Stimulated activated naive B cell treated with anti-CD40 and anti-IgM and Interleukin-4, amounts not matched to agents 10 μg/mL and 1 μg/mL and 100 μg/mL, for 72 hours (primary cell): Measurements from ENCODE around the gene KCND1.
A peak's percentile ranks its signal among the peaks of the same experiment; 100 is the strongest.

Source experiments
- ATAC-seq, 2 donors: fragments of 150-1000 bp; cut with Tn5 transposase; replicated peaks; 2 replicates each; pipeline ENCODE4 v1.10.0; 2021; ENCODE audit warnings: moderate library complexity in 1 of 2
- DNase-seq: peaks from one replicate; pipeline ENCODE4 v3.0.0; 2021
- H3K27ac Mint-ChIP-seq: one replicate; pipeline ENCODE4 v1.8.0; 2022; ENCODE audit warnings: mild to moderate bottlenecking, mixed read lengths
- H3K27me3 Mint-ChIP-seq, 2 donors: one replicate each; pipeline ENCODE4 v1.8.0; 2022; ENCODE audit warnings: mixed read lengths in 2 of 2
- H3K36me3 Mint-ChIP-seq, 2 donors: one replicate each; pipeline ENCODE4 v1.8.0; 2022; ENCODE audit warnings: mixed read lengths in 2 of 2, mild to moderate bottlenecking in 1 of 2
- H3K4me1 Mint-ChIP-seq, 2 donors: one replicate each; pipeline ENCODE4 v1.8.0; 2022; ENCODE audit warnings: mixed read lengths in 2 of 2, mild to moderate bottlenecking in 1 of 2
- H3K4me3 Mint-ChIP-seq, 2 donors: one replicate each; pipeline ENCODE4 v1.8.0; 2022; ENCODE audit warnings: mild to moderate bottlenecking in 2 of 2, mixed read lengths in 2 of 2, moderate library complexity in 1 of 2
- H3K9me3 Mint-ChIP-seq, 2 donors: one replicate each; pipeline ENCODE4 v1.8.0; 2022; ENCODE audit warnings: mixed read lengths in 2 of 2, mild to moderate bottlenecking in 1 of 2

KCND1 gene

GRCh38 chrX:48919947-48920717, 51.5 kb downstream of the KCND1 start:
- peaks cover 31% of the 10 kb centered on the region in 2 donors for H3K36me3 Mint-ChIP-seq
- peaks cover 28 to 39% of the 10 kb centered on the region in 2 donors for H3K4me1 Mint-ChIP-seq

GRCh38 chrX:48919360-48919841, 52.2 kb downstream of the KCND1 start:
- peak; percentile 38 for DNase-seq
- peaks cover 0 to 3% of the 10 kb centered on the region in 2 donors for H3K27me3 Mint-ChIP-seq
- no peaks in the 10 kb centered on the region for H3K9me3 Mint-ChIP-seq
- peaks cover 30% of the 10 kb centered on the region in 2 donors for H3K36me3 Mint-ChIP-seq
- H3K4me3 Mint-ChIP-seq = peak overlapping the region; percentile 85 to 90
- peak overlapping the region; percentile 96 for H3K27ac Mint-ChIP-seq
- peaks cover 26 to 43% of the 10 kb centered on the region in 2 donors for H3K4me1 Mint-ChIP-seq
- ATAC-seq = peak; percentile 38 to 49

More at GRCh38 chrX:48919947-48920717, 51.5 kb downstream of the KCND1 start:
- Mint-ChIP-seq H3K27me3 (peaks cover 0 to 3% of the 10 kb centered on the region in 2 donors), H3K27ac (peak overlapping the region; percentile 96), H3K9me3 (no peaks in the 10 kb centered on the region), H3K4me3 (peak overlapping the region; percentile 85 to 90)
- ATAC-seq (no peak), DNase-seq (no peak)

DNA sequence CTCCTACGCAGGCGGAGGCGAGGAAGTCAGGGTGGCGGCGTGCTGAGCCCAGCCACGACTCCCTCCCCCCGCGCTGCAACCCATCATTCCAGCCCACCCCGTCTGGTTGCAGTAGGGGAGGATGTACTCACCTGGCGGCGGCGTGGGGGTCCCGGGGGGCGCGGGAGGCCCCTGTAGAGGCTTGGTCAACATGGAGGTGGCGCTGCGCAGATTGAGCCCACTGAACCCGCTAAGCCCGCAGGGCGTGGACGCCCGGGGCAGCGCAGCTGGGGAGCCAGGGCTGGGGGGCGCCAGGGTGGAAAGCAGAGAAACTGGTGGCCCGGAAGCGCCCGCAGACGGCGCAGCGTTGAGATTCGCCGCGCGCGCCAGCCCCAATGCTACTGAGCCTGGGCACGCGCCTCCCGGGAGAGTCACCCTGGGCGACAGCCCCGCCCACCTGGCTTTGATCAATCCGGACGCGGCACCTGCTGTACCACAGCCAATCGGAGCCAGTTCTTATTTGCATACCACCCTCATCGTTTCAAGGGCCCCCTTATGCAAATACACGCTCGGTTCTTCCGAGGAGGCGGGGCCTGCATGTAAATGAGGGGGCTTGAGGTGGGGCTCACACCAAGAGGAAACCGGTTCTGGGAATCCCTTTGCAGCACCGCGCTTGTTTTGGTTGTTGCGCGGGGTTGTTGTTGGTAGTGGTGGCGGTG, 52.9 kb downstream of the KCND1 start, which contains the start of gene PIM2:
Gene PIM2, minus strand, starts transcription at position 382 of the 698 bp plus-strand sequence. Its CDS starts 190 bp downstream, at position 192.
- DNase-seq = peak; percentile 88
- no peaks in the 10 kb centered on the region for H3K9me3 Mint-ChIP-seq
- H3K4me1 Mint-ChIP-seq = peaks cover 22 to 45% of the 10 kb centered on the region in 2 donors

DNA sequence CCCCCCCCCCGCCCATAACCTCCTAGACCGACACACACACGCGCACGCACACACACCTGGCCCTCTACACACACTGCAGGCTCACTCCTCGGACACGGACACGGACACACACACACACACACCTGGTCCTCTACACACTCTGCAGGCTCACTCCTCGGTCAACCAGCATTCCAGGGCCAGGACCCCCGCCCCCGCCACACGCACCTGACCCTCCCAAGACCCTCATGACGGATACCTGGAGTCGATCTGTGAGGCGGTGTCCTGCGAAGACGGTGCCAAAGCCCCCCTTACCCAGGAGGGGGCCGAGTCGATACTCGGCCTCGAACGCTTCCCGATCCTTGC, 53.4 kb downstream of the KCND1 start:
- Mint-ChIP-seq H3K9me3 (no peaks in the 10 kb centered on the region), H3K27me3 (peaks cover 0 to 3% of the 10 kb centered on the region in 2 donors), H3K36me3 (peaks cover 31 to 34% of the 10 kb centered on the region in 2 donors), H3K27ac (peak overlapping the region; percentile 96), H3K4me1 (peaks cover 22 to 46% of the 10 kb centered on the region in 2 donors), H3K4me3 (peak overlapping the region; percentile 85 to 90)
- DNase-seq (no peak), ATAC-seq (no peak)

More for the DNA sequence above, 52.9 kb downstream of the KCND1 start, which contains the start of gene PIM2:
- H3K27me3 Mint-ChIP-seq = peaks cover 0 to 3% of the 10 kb centered on the region in 2 donors
- peak within 1 kb of the TSS; percentile 96 for H3K27ac Mint-ChIP-seq
- peaks cover 31 to 33% of the 10 kb centered on the region in 2 donors for H3K36me3 Mint-ChIP-seq
- H3K4me3 Mint-ChIP-seq = peak within 1 kb of the TSS; percentile 85 to 90
- ATAC-seq = peak; percentile 80 to 85

DNA sequence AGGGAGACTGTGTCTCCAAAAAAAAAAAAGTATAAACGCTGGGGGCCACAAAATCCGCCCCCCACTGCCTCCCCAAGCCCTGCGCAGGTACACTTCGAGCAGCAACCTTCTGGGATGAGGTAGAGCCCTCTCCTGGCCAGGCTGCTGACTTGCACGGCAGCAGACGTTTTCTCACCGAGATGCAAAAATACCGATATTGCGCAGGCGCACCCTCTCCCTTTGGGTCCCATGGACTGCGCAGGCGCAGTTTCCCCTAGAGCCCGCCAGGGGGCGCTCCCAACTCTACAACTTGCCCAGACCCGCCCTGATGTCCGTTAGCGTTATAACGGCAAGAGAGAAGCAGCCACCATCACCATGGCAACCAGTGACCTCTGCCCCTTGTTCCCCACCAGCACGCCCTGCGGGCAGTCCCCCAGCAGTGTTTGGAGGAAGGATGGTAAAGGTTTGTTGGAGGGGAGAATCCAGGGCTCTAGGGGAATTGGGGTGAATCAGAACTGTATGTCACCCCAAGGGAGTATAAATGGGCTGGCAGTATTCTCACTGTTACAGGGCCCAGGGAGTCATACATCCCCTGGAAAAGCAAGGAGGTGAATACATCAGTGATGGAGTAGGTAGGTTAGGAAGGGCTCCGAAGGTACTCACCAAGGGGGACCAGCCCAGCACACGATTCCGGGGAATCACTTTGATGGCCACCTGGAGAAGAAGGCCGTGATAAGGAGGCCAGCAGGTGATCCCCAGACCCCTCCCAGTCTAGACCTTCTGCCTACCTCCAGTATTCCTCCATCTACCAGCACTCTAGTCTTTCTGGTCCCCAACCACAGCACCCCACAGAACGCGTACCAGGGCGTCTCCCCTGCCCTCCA, 54.3 kb downstream of the KCND1 start:
- H3K36me3 Mint-ChIP-seq = peaks cover 26 to 30% of the 10 kb centered on the region in 2 donors

GRCh38 chrX:48914593-48915493, 56.8 kb downstream of the KCND1 start:
- no peaks in the 10 kb centered on the region for H3K9me3 Mint-ChIP-seq
- H3K4me1 Mint-ChIP-seq = peaks cover 28 to 65% of the 10 kb centered on the region in 2 donors
- peak overlapping the region; percentile 71 for H3K27ac Mint-ChIP-seq
- H3K27me3 Mint-ChIP-seq = peaks cover 0 to 14% of the 10 kb centered on the region in 2 donors
- no peak for ATAC-seq
- peak overlapping the region; percentile 11 to 25 for H3K4me3 Mint-ChIP-seq
- DNase-seq = no peak
- peaks cover 28 to 35% of the 10 kb centered on the region in 2 donors for H3K36me3 Mint-ChIP-seq

More for the DNA sequence above, 54.3 kb downstream of the KCND1 start:
- peak; percentile 88 for DNase-seq
- no peaks in the 10 kb centered on the region for H3K27me3 Mint-ChIP-seq
- peak overlapping the region; percentile 85 to 90 for H3K4me3 Mint-ChIP-seq
- peak overlapping the region; percentile 96 for H3K27ac Mint-ChIP-seq
- H3K9me3 Mint-ChIP-seq = no peaks in the 10 kb centered on the region
- peaks cover 24 to 52% of the 10 kb centered on the region in 2 donors for H3K4me1 Mint-ChIP-seq
- peak; percentile 65 to 67 for ATAC-seq

DNA sequence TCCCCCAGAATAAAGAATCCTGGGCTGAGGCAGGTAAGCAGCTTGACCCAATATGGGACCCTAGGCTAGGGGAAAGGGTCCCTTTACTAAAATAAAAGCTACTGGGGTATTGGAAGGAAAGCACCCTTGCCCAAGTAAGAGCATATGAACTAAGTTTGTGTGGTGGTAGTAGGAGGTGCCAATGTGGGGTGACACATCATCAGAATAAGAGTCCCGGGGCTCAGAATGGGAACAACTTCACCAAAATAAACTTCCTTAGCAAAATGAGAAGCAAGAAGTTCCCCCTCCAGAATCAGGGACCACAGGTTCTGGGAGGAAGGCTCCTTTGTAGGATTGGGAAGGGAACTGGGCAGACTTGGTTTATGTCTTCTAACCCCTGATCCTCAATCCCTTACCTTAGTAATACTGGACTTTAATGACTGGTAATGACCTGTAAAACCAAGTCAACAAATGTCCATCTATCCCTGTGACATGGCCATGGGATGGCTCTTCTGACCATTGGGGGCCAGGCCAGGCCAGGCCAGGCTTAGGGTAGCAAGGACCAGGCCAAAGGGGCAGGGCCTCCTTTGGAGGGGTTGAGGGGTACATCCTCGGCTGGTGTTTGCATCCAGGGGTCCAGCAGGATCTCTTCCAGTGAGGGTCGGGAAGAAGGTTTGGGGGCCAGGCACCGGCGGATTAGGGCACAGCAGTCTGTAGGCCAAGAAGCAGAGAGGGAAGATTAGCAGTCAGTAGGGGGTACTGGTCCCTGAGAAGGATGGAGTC, 57.9 kb downstream of the KCND1 start:
- ATAC-seq (no peak), DNase-seq (no peak)
- Mint-ChIP-seq H3K36me3 (peaks cover 28 to 35% of the 10 kb centered on the region in 2 donors), H3K27me3 (peaks cover 0 to 14% of the 10 kb centered on the region in 2 donors), H3K4me1 (peaks cover 22 to 57% of the 10 kb centered on the region in 2 donors), H3K4me3 (peak overlapping the region in 1 of 2 donors; percentile 3), H3K9me3 (no peaks in the 10 kb centered on the region), H3K27ac (peak overlapping the region; percentile 32)

DNA sequence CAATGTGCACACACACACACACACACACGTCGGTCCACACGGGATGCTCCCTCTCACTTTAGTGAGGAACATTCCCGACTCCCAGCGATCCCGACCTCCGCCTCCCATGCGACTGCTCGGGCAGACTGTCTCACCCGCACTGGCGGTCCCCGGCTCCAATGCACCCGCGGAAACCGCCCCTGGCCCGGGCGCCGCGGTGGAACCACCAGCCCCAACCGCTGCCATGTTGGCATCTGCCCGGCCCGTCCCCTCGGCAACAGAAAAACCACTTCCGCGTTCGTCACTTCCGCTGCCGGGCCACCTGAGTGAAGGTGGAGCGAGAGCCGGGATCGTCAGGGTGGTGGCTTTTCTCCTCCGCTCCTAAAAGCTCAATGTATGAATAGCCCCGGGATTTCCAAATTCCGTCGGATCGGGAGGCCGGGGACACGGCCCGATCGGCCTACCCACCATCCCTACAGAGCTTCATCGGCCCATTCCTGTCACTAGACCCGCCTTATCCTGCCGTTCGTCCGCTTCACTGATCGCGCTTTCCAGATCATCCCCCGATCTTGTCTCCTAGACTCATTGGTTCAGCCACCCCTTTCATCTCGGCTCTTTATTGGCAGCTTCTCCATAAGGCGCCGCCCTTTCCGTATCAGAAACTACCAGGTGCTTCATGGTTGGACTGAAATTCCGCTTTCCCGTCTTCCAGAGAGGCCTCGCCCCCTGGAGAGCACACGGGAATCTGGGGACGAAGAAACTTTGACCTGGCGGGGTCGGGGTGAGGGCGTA, 60.0 kb downstream of the KCND1 start, which contains the start of gene SLC35A2:
Gene SLC35A2, minus strand, starts transcription at position 235 of the 771 bp plus-strand sequence. Its CDS starts 10 bp downstream, at position 225.
- no peaks in the 10 kb centered on the region for H3K9me3 Mint-ChIP-seq
- peak within 1 kb of the TSS; percentile 95 for H3K27ac Mint-ChIP-seq
- H3K27me3 Mint-ChIP-seq = peaks cover 0 to 14% of the 10 kb centered on the region in 2 donors
- peak; percentile 85 to 92 for ATAC-seq
- peak; percentile 77 for DNase-seq
- H3K4me1 Mint-ChIP-seq = peaks cover 18 to 47% of the 10 kb centered on the region in 2 donors
- H3K4me3 Mint-ChIP-seq = peak within 1 kb of the TSS; percentile 82 to 97
- H3K36me3 Mint-ChIP-seq = peaks cover 17 to 18% of the 10 kb centered on the region in 2 donors
